ENCODE results near the gene CCDC188.
A peak's percentile ranks its signal among the peaks of the same experiment; 100 is the strongest.

CCDC188 gene

DNA sequence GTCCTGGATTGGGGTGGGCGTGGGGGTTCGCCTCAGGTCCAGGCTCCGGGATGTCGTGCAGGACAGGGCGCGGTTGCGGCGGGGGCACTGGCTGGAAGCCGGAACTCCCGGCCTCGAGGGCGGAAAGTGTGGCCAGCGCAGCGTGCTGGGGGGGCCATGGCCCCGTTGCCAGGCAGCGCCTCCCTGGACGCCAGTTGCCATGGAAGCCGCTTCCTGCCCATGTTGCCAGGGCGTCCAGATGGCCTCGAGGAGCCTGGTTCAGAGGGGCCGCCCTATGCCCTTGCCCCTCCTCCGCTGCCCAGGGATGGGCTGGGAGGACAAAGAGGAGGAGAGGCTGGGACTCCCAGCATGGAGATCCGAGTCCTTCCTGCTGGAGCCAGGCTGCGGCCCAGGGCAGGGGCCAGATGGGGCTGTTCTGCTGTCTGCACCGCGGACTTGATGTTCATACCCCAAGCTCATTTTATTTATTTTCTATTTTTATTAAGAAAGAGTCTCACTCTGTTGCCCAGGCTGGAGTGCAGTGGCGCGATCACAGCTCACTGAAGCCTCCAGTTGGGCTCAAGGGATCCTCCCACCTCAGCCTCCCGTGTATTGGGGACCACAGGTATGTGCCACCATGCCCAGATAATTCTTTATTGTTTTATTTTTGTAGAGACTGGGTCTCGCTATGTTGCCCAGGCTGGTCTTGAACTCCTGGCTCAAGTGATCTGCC is 4.6 kb upstream of the CCDC188 start:
- no peaks in the 10 kb centered on the region for H3K9me3 Mint-ChIP-seq
- peak; percentile 17 for DNase-seq (ENCODE audit: low spot score)
- peaks cover 4% of the 10 kb centered on the region for H3K27me3 Mint-ChIP-seq (ENCODE audit: low read depth)
- no peaks in the 10 kb centered on the region for H3K4me1 Mint-ChIP-seq (ENCODE audit: low read depth)
- H3K36me3 Mint-ChIP-seq (ENCODE audit: low read depth) = no peaks in the 10 kb centered on the region
- no peak overlapping the region for H3K27ac Mint-ChIP-seq
- no peak overlapping the region for H3K4me3 Mint-ChIP-seq

DNA sequence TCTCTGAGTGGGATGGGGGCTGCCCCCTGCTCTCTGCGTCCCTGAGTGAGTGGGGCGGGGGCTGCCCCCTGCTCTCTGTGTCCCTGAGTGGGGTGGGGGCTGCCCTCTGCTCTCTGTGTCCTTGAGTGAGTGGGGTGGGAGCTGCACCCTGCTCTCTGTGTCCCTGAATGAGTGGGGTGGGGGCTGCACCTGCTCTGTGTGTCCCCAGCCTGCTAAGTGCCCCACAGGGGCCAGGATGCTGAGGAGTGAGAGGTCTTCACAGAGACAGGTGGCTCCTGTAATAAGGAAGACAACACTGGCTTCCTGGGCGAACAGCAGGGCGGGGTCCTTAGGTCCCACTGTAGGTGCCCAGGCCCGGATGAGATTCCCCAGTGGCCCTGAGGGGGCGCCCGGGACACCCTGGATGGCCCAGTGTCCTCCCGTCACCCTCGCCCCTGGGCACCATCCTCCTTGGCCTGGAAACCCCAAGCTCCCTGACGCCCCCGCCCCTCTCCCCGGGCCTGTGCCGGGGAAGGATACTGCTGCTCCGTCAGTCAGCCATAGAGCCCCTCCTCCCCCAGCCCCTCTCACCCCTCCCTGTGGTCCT is 3.8 kb upstream of the CCDC188 start:
- Mint-ChIP-seq H3K27me3 (ENCODE audit: low read depth) (peaks cover 4% of the 10 kb centered on the region), H3K4me3 (no peak overlapping the region)

DNA sequence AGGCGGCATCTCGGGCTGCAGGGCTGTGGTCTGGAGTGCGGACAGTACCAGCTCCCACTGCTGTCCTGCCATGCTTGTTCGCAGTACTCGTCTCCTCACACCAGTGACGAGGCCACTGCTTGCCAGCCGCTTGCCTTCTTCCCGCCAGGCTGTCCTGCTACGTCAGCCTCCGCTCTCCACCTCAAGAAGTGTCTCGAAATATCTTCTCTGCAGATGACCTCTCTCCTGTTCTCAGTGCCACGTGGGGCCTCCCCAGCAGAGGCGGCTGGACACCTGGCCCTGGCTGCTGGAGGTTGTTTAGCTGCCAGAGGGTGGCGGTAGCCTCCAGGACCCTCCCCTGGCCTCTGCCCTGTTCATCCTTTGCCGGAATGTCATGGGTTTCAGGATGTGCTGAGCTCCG is 3.1 kb upstream of the CCDC188 start:
- no peaks in the 10 kb centered on the region for H3K36me3 Mint-ChIP-seq (ENCODE audit: low read depth)
- H3K4me1 Mint-ChIP-seq (ENCODE audit: low read depth) = no peaks in the 10 kb centered on the region
- no peaks in the 10 kb centered on the region for H3K9me3 Mint-ChIP-seq
- no peak overlapping the region for H3K4me3 Mint-ChIP-seq
- H3K27ac Mint-ChIP-seq = no peak overlapping the region
- no peak for DNase-seq (ENCODE audit: low spot score)
- H3K27me3 Mint-ChIP-seq (ENCODE audit: low read depth) = peaks cover 2% of the 10 kb centered on the region

More for the DNA sequence above, 3.8 kb upstream of the CCDC188 start:
- Mint-ChIP-seq H3K27ac (no peak overlapping the region), H3K9me3 (no peaks in the 10 kb centered on the region), H3K4me1 (ENCODE audit: low read depth) (no peaks in the 10 kb centered on the region), H3K36me3 (ENCODE audit: low read depth) (no peaks in the 10 kb centered on the region)
- DNase-seq (ENCODE audit: low spot score) = no peak

DNA sequence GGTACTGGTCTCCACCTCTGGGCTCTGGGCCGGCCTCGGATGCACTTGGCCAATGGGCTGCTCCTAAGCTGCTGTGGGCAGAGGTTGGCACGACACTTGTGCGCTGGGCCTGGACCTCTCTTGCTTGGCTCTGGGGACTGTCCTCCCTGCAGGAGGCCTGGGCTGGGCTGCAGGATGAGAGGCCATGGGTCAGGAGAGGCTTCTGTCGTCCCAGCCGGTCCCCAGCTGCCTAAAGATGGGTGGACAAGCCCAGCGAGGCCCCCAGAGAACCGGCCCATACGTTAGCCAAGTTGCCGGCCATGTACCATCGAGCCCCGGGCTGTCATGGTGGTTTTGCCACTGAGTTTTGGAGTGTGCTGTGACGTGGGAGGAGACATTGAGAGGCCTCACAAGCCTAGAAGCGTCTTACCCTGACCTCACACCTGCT is 1.6 kb upstream of the CCDC188 start:
- Mint-ChIP-seq H3K27me3 (ENCODE audit: low read depth) (no peaks in the 10 kb centered on the region), H3K36me3 (ENCODE audit: low read depth) (no peaks in the 10 kb centered on the region), H3K9me3 (no peaks in the 10 kb centered on the region), H3K4me3 (no peak overlapping the region), H3K27ac (no peak overlapping the region), H3K4me1 (ENCODE audit: low read depth) (no peaks in the 10 kb centered on the region)
- no peak for DNase-seq (ENCODE audit: low spot score)

DNA sequence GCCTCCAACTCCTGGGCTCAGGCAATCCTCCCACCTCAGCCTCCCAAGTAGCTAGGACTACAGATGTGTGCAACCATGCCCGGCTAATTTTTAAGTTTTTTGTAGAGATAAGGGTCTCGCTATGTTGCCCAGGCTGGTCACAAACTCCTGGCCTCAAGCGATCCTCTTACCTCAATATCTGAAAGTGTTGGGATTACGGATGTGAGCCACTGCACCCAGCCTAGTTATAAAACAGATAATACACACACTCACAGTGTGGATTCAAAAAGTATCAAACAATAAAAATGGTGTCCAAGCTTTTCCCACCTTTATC is 377 bp upstream of the CCDC188 start:
- Mint-ChIP-seq H3K9me3 (no peaks in the 10 kb centered on the region), H3K27ac (no peak overlapping the region), H3K27me3 (ENCODE audit: low read depth) (no peaks in the 10 kb centered on the region), H3K4me3 (no peak overlapping the region), H3K36me3 (ENCODE audit: low read depth) (no peaks in the 10 kb centered on the region), H3K4me1 (ENCODE audit: low read depth) (no peaks in the 10 kb centered on the region)
- no peak for DNase-seq (ENCODE audit: low spot score)

DNA sequence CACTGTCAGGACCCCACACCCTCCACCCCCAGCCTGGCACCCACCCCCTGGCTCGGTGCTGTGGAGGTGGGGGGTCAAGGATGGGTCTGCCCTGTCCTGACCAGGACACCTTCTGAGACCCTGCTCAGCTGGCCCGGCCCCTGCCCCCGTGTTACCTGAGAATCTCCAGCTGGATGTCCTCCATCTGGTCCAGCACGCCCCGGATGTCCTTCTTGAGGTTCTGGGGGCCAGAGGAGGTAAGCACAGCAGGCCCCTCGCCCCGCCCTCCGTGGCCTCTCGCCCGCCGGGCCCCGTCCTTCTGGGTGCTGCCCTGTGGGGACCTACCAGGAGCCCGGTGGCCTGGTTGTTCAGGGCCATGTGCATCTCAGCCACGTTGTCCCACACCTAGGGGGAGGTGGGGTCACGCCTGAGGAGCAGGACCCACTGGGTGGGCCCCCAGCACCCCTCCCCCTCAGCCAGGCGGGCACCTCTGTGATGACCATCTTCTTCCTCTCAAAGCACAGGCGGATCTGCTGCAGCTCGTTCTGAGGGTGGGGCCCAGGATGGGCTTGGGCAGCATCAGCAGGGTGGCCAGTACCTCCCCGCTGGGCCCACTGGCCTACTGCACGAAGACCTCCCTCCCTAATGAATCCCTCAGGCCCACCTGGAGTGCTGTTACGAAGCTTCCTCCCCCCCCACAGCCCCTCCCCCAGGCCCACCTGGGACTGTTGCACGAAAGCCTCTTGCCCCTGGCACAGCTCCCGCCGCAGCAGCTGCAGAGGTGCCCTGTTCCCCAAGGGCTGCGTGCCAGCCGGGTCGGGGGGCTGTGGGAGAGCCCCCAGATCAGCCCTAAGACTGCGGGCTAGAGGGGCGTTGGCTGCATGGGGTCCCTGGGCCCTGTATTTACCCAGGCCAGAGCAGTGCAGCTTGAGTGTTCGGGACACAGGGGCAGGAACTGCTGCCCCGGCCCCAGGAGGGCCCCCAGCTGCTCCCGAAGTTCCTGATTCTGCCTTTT is 1.3 kb downstream of the CCDC188 start:
- no peaks in the 10 kb centered on the region for H3K9me3 Mint-ChIP-seq

DNA sequence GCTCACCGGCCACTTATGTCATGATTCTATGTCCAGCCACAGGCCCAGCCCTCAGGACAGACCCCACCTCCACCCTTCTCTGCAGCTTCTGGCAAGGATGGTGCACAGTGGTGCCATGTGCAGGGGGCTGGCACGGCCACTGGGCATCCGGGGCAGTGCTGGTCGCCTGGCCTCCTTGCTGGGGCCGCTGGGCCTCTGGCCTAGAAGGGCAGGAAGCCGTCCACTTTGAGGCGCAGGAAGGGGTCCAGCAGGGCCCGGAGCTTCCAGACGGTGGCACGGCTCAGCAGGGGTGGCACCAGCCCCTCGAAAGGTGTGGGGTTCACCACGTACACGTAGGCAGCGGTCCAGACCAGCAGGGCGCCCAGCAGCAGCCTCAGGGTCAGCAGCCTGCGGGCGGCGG is 2.4 kb downstream of the CCDC188 start:
- Mint-ChIP-seq H3K4me3 (no peak overlapping the region), H3K9me3 (no peaks in the 10 kb centered on the region), H3K36me3 (ENCODE audit: low read depth) (no peaks in the 10 kb centered on the region), H3K27me3 (ENCODE audit: low read depth) (no peaks in the 10 kb centered on the region), H3K27ac (no peak overlapping the region), H3K4me1 (ENCODE audit: low read depth) (no peaks in the 10 kb centered on the region)
- no peak for DNase-seq (ENCODE audit: low spot score)

More for the DNA sequence above, 1.3 kb downstream of the CCDC188 start:
- Mint-ChIP-seq H3K27ac (no peak overlapping the region), H3K4me1 (ENCODE audit: low read depth) (no peaks in the 10 kb centered on the region), H3K4me3 (no peak overlapping the region), H3K36me3 (ENCODE audit: low read depth) (no peaks in the 10 kb centered on the region), H3K27me3 (ENCODE audit: low read depth) (no peaks in the 10 kb centered on the region)
- DNase-seq (ENCODE audit: low spot score) = no peak

DNA sequence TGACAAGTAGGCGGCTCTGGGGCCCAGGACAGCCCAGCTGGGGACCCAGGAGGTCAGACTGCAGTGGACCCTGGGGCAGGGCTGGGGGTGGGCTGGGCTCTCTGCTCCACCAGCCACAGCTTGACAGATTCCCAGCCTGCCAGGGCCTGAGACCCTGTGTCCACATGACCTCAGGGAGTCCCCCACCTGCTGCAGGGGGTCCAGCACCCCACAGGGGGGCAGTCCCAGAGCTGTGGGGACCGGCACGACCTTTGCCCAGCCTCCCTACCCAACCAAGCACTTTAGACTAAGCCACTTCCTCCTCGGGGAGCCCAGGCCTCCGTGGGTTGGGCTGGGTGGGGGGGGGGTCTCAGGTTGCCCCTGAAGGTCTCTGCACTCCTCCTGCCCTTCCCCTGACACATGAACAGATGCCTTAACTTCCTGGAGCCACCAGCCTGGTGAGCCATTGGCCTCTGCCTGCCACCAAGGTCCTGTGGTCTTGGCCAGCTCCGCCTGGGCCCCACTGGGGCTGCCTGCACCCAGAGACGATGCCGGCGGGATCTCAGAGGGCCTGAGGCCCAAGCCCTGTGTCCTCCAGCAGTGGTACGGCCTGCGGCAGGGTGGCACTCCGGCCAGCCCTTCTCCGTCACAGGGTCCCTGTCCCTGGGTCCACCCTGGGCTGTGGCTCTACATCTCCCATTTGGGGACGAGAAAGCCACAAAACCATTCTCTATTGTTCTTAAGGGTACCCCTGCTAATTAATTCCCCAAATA is 3.4 kb downstream of the CCDC188 start:
- no peak for DNase-seq (ENCODE audit: low spot score)
- no peak overlapping the region for H3K27ac Mint-ChIP-seq
- no peaks in the 10 kb centered on the region for H3K4me1 Mint-ChIP-seq (ENCODE audit: low read depth)
- H3K4me3 Mint-ChIP-seq = no peak overlapping the region
- H3K27me3 Mint-ChIP-seq (ENCODE audit: low read depth) = no peaks in the 10 kb centered on the region
- H3K9me3 Mint-ChIP-seq = no peaks in the 10 kb centered on the region
- no peaks in the 10 kb centered on the region for H3K36me3 Mint-ChIP-seq (ENCODE audit: low read depth)

DNA sequence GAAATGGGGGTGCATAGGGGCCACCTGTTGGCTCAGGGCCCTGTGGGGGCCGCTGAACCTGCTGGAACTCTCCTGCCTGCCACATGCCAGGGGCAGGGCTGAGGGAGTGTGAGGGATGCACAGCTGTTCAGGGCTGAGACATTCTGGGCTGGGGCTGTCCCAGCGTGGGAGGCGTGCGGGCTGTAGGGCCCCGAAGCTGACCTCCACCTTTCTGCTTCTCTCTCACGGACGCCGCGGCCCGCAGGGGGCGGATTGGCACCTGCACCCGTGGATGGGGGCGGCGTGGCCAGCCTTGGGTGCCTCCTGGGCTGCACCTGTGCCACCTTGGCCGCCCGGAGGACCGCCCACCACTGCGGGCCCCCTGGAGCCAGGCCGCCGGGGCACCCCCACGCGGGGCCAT is 4.1 kb downstream of the CCDC188 start:
- no peaks in the 10 kb centered on the region for H3K36me3 Mint-ChIP-seq (ENCODE audit: low read depth)
- no peaks in the 10 kb centered on the region for H3K27me3 Mint-ChIP-seq (ENCODE audit: low read depth)
- no peaks in the 10 kb centered on the region for H3K4me1 Mint-ChIP-seq (ENCODE audit: low read depth)
- no peak overlapping the region for H3K27ac Mint-ChIP-seq
- DNase-seq (ENCODE audit: low spot score) = no peak
- no peaks in the 10 kb centered on the region for H3K9me3 Mint-ChIP-seq
- H3K4me3 Mint-ChIP-seq = no peak overlapping the region

DNA sequence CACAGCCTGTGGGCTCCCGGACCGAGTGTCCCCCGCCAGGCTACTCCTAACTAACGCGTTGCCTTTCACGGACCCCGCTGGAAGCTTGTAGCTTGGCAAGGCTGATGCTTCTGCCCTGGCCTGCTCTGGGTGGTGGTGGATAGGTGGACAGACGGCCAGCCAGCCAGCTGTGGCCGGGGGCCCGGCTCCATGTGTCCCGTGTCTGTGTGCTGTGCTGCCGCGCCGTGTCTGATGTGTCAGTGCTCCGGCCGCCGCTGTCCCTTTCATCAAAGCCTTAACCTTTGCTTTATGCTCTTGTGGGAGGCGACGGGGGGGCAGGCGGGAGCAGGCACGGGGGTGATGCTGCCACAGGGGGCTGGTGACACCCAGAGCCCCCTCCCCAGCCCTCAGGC is 5.0 kb downstream of the CCDC188 start:
- H3K27ac Mint-ChIP-seq = no peak overlapping the region
- H3K4me1 Mint-ChIP-seq (ENCODE audit: low read depth) = no peaks in the 10 kb centered on the region
- H3K27me3 Mint-ChIP-seq (ENCODE audit: low read depth) = no peaks in the 10 kb centered on the region
- no peaks in the 10 kb centered on the region for H3K9me3 Mint-ChIP-seq
- DNase-seq (ENCODE audit: low spot score) = no peak
- no peak overlapping the region for H3K4me3 Mint-ChIP-seq
- H3K36me3 Mint-ChIP-seq (ENCODE audit: low read depth) = no peaks in the 10 kb centered on the region

DNA sequence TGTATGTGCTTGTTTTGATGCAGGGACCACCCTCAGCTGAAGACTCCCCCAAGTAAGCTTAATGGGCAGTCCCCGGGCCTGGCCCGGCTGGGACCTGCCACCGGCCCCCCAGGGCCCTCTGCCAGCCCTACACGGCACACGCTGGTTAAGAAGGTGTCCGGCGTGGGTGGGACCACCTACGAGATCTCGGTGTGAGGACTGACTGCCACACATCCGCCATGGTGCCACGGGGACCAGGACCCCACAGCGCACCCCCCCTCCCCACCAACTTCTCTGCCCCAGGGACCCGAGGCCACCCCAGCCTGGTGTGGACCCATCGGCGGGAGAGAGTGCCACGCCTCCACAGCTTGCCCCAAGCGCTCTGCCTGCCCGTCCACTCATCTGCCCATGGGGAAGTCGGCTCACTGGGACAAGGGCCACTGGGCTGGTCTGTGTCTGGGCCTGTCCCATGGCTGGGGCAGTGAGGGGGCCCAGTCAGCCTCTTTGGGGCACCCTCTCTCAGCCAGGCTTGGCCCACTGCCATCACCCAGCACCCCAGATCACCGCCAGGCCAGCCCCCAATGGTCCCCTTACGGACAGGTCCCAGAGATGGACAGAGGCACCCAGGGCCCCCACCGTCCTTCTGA is 5.5 kb downstream of the CCDC188 start:
- H3K4me1 Mint-ChIP-seq (ENCODE audit: low read depth) = no peaks in the 10 kb centered on the region
- no peaks in the 10 kb centered on the region for H3K36me3 Mint-ChIP-seq (ENCODE audit: low read depth)
- H3K9me3 Mint-ChIP-seq = no peaks in the 10 kb centered on the region
- no peak overlapping the region for H3K4me3 Mint-ChIP-seq
- no peaks in the 10 kb centered on the region for H3K27me3 Mint-ChIP-seq (ENCODE audit: low read depth)
- DNase-seq (ENCODE audit: low spot score) = no peak
- H3K27ac Mint-ChIP-seq = no peak overlapping the region

DNA sequence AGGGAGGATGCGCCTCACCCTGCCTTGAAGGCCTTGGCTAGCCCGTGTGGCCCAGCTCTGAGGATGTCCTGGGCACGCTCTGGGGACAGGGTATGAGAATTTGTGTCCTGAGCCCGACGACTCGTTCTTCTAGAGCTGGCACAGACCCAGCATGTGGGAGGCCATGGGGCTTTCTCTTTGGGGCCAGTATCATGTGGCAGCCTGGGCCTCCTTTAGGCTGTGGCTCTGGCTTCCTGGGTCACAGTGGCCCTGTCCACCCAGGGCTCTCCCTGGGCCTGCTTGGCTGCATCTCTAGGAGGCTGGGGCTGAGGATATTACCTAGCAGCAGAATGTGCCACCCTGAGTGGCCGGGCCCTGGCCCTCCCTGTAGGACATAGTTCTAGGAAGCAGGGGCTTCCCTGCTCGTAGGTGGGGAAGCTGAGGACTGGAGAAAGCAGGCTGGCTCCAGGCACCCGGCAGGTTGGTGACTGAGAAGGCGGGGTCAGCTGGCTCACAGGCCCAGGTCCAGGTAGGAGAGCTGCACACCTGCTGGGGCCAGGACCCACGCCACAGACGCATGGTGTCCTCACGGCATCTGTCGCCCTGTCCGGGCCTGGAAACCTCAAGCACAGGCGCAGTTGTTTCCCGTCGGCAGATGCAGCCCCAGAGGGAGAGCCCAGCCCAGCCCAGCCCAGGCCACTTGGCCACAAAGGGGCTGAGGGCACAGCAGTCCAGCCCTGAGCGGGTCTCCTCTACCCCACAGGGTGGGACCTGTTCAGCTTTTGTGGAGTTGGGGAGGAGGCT is 6.8 kb downstream of the CCDC188 start:
- Mint-ChIP-seq H3K9me3 (no peaks in the 10 kb centered on the region), H3K4me3 (no peak overlapping the region), H3K4me1 (ENCODE audit: low read depth) (no peaks in the 10 kb centered on the region), H3K27me3 (ENCODE audit: low read depth) (no peaks in the 10 kb centered on the region), H3K36me3 (ENCODE audit: low read depth) (no peaks in the 10 kb centered on the region), H3K27ac (no peak overlapping the region)
- no peak for DNase-seq (ENCODE audit: low spot score)
